Measurements from ENCODE around the gene ATRN.
"Not testable (repeated sequence)": the region's sequence is repeated elsewhere in the genome, so short reads cannot be mapped to it uniquely, and the experiment has no call there.

ATRN gene

DNA sequence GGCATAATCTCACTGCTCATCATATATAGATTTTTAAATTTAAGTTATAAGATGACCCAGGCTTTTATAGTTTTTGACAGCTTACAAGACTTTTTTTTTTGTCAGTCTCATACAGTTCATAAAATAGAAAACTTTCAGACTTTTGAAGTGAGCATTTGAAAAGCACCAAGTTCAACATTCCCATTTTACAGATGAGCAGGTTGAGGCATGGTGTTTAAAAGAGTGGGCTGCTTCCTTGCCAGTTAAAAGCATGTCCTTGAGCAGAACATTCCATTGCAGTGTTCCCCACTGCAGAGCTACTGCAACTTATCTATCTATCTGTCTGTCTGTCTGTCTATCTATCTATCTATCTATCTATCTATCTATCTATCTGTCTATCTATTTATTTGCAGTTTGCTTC, 105.5 kb downstream of the ATRN start:
- no peak for DNase-seq

DNA sequence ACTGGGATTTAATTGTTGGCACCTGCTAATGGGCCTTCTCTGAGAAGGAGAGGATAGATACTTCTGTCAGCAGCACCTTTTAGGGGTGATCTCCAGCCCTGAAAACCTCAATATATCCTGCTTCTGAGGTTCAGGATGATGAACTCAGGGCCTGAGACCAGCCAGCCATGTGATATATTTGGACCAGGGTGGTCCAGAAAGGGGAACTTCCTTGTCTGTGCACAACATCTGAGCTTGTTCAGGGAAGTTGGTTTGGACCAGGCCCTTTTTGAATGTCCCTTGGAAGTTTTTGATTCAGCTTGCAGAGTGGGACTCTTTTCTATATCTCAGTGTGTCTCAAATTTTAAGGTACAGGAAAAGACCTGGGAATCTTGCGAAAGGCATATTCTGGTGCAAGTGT, 106.5 kb downstream of the ATRN start:
- DNase-seq: no peak

DNA sequence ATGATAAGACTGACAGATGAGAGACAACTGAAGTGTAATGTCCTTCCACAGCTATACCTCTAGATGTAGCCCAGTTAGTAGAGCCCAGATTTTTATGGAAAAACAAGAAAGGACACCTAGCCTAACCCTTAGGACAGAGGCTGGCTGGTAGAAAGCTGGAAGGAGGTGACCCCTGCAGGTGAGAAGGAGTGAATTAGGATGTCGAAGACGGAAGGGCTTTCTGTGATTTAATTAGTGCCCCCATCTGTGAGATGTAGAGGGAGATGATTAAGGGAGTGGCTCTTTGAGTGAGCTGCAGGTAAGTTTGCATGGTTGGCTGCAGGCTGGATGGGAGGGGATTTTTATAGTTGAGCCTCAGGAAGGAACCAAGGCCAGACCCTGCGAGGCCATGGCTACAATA, 109.6 kb downstream of the ATRN start:
- no peak for DNase-seq

DNA sequence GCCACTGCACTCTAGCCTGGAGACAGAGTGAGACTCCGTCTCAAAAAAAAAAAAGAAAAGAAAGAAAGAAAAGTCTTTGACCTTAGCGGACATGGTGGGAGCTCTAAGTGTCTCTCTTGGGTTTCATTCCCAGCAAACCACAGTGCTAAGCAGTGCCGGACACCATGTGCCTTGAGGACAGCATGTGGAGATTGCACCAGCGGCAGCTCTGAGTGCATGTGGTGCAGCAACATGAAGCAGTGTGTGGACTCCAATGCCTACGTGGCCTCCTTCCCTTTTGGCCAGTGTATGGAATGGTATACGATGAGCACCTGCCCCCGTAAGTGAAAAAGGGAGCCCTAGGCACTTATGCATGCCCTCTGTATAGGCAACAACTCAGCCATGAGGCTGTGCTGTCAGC, 112.9 kb downstream of the ATRN start:
- no peak for DNase-seq

DNA sequence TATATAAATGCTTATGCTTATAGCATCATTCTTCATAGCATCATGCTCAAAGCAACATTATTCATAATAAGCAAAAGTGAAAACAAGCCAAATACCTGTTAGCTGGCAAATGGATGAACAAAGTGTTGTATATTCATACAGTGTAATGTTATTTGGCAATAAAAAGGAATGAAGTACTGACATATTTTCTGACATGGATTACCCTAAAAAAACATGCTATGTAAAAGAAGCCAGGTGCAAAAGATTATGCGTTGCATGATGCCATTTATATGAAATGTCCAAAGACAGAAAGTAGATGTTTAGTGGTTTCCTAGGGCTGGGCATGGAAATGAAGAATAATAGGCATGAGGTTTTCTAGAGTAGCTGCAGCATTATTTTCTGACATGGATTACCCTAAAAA, 115.3 kb downstream of the ATRN start:
- DNase-seq: no peak

DNA sequence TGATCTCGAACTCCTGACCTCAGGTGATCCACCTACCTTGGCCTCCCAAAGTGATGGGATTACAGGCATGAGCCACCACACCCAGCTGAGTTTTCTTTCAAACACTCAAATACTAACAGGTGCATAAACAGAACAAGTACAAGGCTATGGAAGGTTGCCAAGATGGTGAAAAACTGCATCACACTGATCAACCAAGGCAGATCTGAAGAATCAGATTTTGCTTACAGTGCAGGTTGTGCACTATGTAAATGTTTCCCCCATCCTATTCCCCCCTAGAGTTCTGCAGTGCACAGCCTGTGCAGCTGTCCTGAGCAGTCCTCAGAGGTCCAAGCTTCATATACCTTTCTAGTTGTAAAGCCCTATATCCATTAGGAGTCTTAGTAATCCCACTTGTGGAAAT, 119.3 kb downstream of the ATRN start:
- DNase-seq: no peak

DNA sequence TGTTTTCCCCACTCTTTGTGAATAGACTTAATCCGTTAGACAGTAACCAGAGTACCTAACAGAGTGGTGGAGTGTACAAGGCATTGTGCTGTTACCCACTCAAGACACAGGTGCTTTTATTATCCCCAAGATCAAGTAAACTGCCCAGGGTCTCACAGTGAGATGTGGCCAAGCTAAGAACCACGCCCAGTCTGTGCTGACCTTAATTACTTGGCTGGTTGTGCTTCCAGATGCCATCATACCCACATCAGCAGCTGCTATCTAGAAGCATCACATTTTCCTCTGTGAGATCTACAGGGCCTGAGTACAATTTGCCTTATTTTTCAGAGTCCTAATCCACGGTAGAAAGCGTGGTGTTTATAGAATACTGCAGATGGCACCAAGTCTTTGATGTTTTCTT, 122.1 kb downstream of the ATRN start:
- no peak for DNase-seq

DNA sequence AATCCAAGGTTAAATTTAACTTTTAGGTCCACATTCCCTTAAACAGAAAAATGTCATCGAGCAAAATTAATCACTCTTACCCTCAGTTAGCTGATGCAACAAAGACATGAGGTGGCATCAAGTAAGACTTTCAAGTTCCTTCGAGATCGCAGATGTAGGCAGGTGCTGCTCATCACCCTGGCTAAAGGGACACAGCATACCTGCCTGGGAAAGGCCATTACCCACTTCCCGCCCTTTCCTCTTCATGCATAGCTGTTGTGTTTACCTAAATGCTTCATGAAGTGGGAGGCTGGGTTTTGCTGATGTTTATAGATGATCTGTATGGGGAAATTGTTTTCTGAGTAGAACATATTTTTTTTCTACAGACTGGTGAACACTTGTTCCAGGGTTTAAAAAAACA, 124.7 kb downstream of the ATRN start:
- no peak for DNase-seq

DNA sequence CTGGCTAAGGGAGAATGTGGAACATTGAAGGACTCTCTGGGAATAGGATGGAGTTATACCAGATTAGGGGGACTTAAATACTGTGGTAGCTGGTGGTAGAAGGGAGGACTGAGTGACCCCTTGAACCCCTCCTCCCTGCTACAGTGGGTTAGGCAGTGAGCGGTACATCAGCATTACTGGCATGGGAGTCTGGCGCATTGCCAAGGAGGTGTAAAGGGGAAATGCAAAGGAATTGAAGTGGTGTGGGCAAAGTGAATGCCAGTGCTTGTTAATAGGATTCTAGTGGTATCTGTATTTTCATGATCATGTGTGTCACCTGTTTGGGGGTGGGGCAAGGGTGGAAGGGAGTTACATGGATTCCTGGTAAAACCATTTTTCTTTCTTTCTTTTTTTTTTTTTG, 132.3 kb downstream of the ATRN start:
- DNase-seq: no peak

DNA sequence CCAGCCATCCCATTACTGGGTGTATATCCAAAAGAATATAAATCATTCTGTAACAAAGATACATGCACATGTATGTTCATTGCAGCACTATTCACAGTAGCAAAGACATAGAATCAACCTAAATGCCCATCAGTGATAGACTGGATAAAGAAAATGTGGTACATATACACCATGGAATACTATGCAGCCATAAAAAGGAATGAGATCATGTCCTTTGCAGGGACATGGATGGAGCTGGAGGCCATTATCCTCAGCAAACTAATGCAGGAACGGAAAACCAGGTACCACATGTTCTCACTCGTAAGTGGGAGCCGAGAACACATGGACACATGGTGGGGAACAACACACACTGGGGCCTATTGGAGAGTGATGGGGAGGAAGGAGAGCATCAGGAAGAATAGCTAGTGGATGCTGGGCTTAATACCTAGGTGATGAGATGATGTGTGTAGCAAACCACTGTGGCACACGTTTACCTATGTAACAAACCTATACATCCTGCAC, 134.6 kb downstream of the ATRN start:
- DNase-seq: not testable (repeated sequence)

DNA sequence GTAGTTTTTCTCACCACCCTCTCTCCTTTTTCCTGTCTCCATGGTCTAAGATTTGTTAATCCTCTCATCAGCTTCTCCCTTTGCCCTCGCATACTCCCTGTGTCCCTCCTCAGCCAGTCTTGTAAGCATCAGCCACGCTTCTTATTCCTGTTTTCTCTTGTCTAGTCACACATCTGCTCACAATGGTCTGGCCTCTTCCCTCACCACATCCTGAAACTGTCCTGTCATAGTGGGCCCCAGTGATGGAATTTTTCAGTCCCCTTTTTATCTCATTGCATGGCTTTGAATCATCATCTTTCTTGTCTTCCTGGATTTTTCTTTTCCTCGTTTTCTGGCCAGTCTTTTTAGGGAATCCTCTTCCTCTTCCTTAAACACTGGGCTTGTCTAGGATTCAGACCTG, 135.2 kb downstream of the ATRN start:
- DNase-seq: no peak

DNA sequence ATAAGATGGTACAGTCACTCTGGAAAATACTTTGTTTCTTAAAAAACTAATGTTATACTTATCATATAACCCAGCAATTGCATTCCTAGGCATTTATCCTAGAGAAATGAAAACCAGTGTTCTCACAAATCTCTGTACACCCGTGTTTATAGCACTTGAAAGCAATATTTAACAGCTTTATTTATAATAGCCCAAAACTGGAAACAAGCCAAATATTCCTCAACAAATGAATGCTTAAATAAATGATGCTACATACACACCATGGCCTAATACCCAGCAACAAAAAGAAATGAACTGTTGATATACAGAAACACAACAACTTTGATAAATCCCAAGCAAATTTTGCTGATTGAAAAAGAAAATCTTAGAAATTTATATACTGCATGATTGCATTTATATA, 141.1 kb downstream of the ATRN start:
- DNase-seq: no peak

DNA sequence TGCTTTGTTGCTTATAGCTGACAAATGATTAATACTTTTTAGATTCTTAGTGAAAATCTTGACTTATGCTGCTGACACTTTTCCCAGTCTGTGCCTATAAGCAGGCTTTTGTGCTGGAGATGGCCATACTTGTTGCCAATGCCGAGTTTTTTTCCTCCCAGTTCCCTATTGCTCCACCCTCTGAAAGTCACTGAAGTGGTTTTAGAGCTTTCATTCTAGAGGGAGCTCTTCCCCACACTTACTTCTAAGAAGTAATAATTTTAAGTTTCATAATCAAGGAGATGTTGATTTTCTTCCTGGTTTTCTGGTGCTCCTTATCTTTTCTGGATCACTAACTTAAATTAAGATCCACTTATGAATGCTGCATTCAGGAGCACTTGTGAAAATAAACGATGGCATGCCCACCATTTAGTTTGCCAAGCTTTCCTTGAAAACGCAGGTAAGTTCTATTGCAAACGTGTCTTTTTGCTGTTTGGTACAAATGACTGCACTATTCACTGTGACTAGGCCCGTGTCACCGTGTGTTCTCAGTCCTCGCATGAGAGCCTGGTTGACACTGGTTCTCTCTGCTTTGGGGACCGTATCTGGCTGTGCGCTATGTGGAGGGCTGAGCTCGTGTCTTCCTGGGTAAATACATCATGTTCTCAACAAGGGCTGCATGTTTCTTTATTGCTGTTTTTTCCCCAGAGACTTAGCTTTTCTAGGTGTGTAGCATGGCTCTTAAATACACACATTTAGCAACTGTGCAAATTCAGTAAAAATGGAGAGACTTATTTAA, 142.2 kb downstream of the ATRN start:
- DNase-seq: no peak

DNA sequence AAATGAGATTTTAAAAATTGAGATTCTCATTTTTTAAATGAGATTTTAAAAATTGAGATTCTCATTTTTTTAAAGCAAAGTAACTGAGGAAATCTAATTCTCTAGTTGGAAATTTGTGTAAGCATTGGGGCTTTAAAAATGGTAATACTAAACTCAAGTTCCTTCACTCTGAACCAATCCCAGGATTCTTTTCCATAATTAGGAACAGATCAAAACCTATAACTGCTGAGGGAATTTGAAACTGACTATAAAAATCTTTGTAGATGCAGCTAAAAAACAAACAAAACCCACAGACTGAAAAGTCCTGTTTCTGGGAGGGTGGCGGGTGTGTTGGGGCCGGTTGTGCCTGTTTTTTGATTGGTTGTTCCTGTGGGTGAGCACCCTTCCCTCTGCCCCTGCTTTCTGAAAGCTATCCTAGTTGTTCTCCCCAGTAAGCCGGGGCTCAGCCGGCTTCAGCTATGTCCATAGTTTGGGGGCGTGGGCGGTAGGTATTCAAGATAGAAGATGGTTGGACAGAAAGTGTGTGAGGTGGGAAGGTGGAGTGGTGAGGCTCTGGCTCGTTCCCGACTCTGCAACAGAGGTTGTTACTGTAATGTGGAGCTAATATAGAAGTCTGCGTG, 143.1 kb downstream of the ATRN start:
- DNase-seq: no peak

DNA sequence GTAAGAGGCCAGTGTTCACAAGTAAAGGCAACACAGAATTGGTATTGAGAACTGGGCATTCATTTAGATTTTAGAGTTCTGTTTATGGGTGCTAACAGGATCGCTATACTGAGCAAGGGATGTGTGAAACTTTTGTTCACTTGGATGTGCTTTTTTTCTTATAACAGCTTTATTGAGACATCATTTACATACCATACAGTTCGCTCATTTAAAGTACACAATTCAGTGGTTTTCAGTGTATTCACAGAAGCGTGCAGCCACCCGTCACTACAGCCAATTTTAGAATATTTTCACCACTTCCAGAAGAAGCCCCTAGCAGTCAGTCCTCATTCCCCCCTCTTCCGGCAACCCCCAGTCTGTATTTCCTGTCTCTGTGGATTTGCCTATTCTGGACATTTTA, 143.6 kb downstream of the ATRN start:
- no peak for DNase-seq

DNA sequence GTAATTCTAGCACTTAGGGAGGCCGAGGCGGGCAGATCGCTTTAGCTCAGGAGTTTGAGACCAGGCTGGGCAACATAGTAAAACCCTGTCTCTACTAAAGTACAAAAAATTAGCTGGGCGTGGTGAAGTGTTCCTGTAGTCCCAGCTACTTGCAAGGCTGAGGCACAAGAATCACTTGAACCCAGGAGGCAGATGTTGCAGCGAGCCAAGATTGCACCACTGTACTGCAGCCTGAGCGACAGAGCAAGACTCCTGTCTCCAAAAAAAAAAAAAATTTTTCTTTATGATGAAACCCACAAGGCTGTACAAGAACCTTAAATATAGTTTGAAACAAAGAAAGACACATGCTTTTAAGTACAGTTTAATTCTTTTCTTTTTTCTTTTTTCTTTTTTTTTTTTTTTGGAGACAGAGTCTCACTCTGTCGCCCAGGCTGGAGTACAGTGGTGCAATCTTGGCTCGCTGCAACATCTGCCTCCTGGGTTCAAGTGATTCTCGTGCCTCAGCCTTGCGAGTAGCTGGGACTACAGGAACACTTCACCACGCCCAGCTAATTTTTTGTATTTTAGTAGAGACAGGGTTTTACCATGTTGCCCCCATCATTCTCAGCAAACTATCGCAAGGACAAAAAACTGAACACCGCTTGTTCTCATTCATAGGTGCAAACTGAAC, 144.5 kb downstream of the ATRN start:
- DNase-seq: not testable (repeated sequence)

DNA sequence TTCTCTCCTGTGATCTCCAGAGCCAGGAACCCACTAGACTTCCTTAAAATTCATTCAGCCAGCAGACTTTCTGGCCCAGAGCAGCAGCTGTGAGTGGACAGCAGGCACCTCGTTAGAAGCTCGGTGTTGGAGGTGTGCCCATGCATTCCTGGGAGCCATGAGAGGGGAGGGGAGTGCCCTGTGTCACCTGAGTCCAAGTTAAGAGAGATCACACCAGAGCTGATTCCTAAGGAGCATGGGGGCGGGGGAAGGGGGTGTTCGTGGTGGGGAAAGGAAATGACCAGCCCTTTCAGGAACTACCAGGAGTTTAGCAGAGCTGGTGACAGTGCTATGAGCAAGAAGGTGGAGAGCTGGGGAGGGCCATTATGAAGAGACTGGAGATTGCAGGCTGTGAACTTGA, 145.4 kb downstream of the ATRN start:
- DNase-seq: no peak

DNA sequence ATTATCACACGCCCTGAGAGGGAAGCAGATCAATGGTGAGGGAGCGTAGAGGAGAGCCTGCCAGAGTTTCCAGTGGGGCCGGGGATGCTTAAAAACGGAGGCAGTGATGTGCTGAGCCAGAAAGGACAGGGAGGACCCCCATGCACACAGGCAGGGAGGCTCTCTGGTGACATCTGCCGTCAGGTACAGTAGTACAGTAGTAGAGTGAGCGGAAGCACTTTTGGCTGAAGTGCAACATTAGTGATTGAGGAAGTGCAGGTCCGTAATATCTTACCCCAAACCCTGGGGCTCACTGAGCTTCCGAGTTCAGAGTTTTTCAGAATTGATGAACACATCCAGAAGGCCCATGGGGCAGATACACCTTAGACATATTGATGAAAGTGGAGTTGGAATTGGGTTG, 150.3 kb downstream of the ATRN start:
- DNase-seq: no peak

DNA sequence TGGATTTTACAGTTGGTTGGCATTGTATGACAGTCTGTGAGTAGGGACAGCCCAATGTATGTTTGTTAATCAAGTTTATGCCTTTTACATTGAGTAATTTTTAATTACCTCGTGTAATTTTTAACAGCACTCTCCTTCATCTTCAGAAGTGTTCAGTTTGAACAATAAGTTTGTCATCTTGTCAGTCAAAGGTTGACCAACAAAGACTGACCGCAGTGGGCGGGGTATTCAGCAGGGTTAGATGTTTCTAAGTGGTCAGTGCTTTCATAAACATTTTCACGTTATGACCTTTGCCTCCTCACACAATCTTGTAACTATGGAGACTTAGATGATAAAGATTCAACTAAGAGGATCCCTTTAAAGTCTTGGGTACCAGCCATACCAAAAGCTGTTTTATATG, 151.6 kb downstream of the ATRN start:
- no peak for DNase-seq

DNA sequence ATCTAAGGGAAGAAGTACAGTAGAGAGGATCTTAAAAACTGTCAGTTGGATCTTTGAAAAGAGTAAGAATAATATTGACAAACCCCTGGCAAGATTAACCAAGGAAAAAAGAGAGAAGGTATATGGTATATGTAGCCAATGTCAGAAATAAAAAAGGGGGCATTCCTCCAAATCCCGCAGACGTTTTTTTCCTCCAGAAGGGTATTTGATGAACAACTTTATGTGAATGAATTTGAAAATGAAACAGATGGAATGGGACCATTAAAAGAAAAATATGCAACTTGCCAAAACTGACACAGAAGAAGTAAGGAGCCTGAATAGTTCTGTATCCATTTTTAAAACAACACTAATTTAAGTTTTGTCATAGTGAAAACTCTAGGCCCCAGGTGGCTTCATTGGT, 156.7 kb downstream of the ATRN start:
- DNase-seq: no peak

DNA sequence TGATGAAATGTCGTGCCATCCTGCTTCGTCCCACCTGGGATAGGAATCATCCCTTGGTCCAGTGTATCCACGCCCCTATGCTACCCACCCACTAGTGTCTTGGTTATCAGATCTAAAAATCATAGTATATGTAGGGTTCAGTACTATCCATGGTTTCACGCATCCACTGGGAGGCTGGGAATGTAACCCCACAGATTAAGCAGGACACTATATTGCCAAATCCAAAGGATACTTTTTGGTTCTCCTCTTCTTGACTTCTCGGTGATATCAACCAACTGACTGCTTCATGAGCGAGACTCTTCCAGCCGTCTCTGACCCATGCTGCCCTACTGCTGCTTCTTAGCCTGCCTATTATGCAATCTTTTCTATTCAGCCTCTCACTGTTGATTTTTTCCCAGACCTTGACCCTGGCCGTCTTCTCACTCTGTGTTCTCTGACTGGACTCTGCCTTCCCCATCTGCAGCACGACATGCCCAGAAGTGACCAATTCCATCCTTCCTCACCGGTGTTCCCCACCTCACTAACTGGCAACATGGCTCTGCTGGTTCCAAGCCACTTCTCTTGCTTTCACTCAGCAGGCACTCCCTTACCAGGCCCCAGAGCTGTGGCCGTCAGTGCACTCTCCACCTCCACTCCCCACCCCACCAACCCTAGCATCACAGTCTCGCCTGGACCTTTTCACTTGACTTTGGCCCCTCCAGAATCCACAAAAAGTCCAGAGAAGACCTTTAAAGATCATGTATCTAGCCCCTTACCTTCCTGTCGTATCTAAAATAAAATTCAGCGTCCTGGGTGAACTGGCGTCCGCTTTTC, 157.9 kb downstream of the ATRN start:
- DNase-seq: no peak

DNA sequence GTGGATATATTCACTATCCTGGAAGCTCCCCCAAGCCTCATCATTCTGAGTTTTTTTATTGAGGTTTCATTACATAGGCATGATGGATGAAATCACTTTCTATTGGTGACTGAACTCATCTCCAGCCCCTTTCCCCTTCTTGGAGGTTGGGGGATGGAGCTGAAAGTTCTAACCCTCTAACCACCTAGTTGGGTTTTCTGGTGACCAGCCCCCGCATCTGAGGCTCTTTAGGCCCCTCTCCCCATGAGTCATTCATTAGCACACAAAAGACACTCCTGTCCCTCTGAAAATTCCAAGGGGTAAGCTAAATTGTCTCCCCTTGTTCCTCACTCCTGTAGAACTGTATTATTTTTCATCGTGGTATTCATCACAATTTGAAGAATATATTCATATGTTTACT, 159.1 kb downstream of the ATRN start:
- no peak for DNase-seq

DNA sequence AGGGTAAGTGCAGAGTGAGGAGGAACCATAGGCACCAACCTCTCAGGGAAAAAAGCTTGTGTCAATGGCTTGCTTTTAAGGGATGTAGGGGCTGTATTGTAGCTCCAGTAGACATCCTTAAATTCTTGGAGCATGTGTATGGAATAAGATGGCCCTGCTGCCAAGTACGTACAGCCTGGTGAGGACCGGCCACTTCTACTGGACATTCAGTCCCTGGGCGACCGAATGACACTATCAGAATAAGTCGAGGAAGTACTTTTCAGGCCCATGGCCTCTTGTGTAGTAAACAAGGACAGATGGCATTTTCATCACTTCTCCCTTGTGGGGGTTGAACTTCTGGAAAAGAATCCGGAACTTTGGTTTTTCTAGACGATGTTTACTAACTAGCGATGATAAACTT, 159.6 kb downstream of the ATRN start:
- DNase-seq: no peak

All from activated CD4-positive, CD25-positive, alpha-beta regulatory T cell (primary cell).